Activated CD8-positive, alpha-beta memory T cell treated with anti-CD3 and anti-CD28 coated beads for 24 hours (primary cell): Measurements from ENCODE around the gene RUNX1.

Source experiments
- DNase-seq: peaks from one replicate; pipeline ENCODE4 v3.0.0-alpha.2; 2020

The RUNX1 gene

GRCh38 chr21:34890724-34891612, 158.1 kb downstream of the RUNX1 start:
- DNase-seq: peak; percentile 75

GRCh38 chr21:34890470-34890723, 158.7 kb downstream of the RUNX1 start:
- no peak for DNase-seq

- peak; percentile 93 for DNase-seq
Measured at GRCh38 chr21:34889676-34890469, 159.2 kb downstream of the RUNX1 start.

GRCh38 chr21:34889320-34889675, 159.8 kb downstream of the RUNX1 start:
- DNase-seq: peak; percentile 88

- DNase-seq: peak; percentile 92
Measured at GRCh38 chr21:34888569-34889319, 160.4 kb downstream of the RUNX1 start.

- DNase-seq: peak; percentile 93
Measured at GRCh38 chr21:34887725-34888568, 161.2 kb downstream of the RUNX1 start.

- DNase-seq: no peak
Measured at GRCh38 chr21:34887105-34887442, 162.0 kb downstream of the RUNX1 start.

- DNase-seq: peak; percentile 78
Measured at GRCh38 chr21:34886240-34887104, 162.6 kb downstream of the RUNX1 start.

- DNase-seq: peak; percentile 57
Measured at GRCh38 chr21:34885626-34886239, 163.4 kb downstream of the RUNX1 start.

GRCh38 chr21:34885125-34885524, 164.0 kb downstream of the RUNX1 start:
- DNase-seq: peak; percentile 50

- no peak for DNase-seq
Measured at GRCh38 chr21:34884346-34884929, 164.7 kb downstream of the RUNX1 start.

- no peak for DNase-seq
Measured at GRCh38 chr21:34883491-34884271, 165.4 kb downstream of the RUNX1 start.

GRCh38 chr21:34882719-34883131, 166.4 kb downstream of the RUNX1 start:
- DNase-seq: no peak

- no peak for DNase-seq
Measured at GRCh38 chr21:34881839-34882371, 167.2 kb downstream of the RUNX1 start.

GRCh38 chr21:34881421-34881820, 167.7 kb downstream of the RUNX1 start:
- DNase-seq: no peak

- DNase-seq: no peak
Measured at GRCh38 chr21:34880401-34880800, 168.7 kb downstream of the RUNX1 start.

- no peak for DNase-seq
Measured at GRCh38 chr21:34878940-34879339, 170.2 kb downstream of the RUNX1 start.

GRCh38 chr21:34878501-34878900, 170.6 kb downstream of the RUNX1 start:
- no peak for DNase-seq

GRCh38 chr21:34877485-34878128, 171.5 kb downstream of the RUNX1 start:
- DNase-seq: peak; percentile 32
